Esophagus squamous epithelium (tissue), 4 donors: ENCODE data around the gene C1QTNF8.

Experiments used
- CTCF ChIP-seq, 6 experiments: fragments of 450-650 bp in 4 of 6; fragments of 200-600 bp in 2 of 6; sonication (generic) in 2 of 6; IDR thresholded peaks; one replicate each; pipeline ENCODE4 v1.5.1; 2016 to 2019; ENCODE audit warnings: antibody characterized with exemption in 6 of 6, mild to moderate bottlenecking in 4 of 6, moderate library complexity in 4 of 6
- POLR2A ChIP-seq, 4 donors: fragments of 450-650 bp; IDR thresholded peaks; one replicate each; pipeline ENCODE4 v1.6.1; 2017; ENCODE audit warnings: antibody characterized with exemption in 4 of 4, mild to moderate bottlenecking in 4 of 4, moderate library complexity in 3 of 4

GRCh38 chr16:1122398-1122765, 26.3 kb upstream of the C1QTNF8 start:
- no peak for TF ChIP-seq CTCF (IDR thresholded peaks at IDR 0.05)
- no peak for TF ChIP-seq POLR2A (IDR thresholded peaks at IDR 0.05)
